ENCODE data around the gene USP51. TPM values are rescaled to one million over a fixed set of nuclear protein-coding genes. Genes with fewer than 3 reads are reported as not detected.
"Not testable (repeated sequence)": the region's sequence is repeated elsewhere in the genome, so short reads cannot be mapped to it uniquely, and the experiment has no call there.

Gene USP51
- total and polyA plus RNA-seq, 4 donors = 0.70 to 10.2 (median 2.9) TPM

DNA sequence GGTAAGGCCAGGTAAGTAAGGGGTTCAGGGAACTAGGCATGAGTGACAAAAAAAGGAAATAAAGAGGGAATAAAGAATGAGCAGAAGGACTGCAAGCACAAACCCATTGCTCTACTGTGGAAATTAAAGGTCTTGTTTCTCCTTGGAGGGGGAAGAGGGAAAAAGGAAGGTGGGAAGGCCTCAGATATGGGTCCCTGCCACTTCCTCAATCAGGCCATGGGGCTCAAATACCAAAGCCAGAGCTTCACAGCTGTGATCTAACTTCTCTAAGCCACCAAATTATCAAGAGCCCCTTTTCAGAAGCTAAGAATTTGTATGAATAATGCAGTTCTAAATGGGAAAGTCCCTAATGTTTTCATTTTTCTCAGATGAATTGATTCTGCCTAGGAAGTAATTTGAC lies 4.7 kb downstream of the USP51 start:
- peaks cover 0 to 2% (median 0%) of the 10 kb centered on the region in 4 donors for H3K36me3 ChIP-seq (ENCODE audit: control insufficient read depth in 4 of 4, insufficient read depth in 4 of 4, low read length in 4 of 4)
- peaks cover 0 to 6% (median 2%) of the 10 kb centered on the region in 3 donors for H3K27me3 ChIP-seq (ENCODE audit: control insufficient read depth in 3 of 3, insufficient read depth in 3 of 3, low read length in 2 of 3)
- H3K4me3 ChIP-seq = no peak overlapping the region
- H3K9ac ChIP-seq (ENCODE audit: insufficient read depth in 1 of 2, low read length in 2 of 2) = no peak overlapping the region
- TF ChIP-seq, protein P1, sequence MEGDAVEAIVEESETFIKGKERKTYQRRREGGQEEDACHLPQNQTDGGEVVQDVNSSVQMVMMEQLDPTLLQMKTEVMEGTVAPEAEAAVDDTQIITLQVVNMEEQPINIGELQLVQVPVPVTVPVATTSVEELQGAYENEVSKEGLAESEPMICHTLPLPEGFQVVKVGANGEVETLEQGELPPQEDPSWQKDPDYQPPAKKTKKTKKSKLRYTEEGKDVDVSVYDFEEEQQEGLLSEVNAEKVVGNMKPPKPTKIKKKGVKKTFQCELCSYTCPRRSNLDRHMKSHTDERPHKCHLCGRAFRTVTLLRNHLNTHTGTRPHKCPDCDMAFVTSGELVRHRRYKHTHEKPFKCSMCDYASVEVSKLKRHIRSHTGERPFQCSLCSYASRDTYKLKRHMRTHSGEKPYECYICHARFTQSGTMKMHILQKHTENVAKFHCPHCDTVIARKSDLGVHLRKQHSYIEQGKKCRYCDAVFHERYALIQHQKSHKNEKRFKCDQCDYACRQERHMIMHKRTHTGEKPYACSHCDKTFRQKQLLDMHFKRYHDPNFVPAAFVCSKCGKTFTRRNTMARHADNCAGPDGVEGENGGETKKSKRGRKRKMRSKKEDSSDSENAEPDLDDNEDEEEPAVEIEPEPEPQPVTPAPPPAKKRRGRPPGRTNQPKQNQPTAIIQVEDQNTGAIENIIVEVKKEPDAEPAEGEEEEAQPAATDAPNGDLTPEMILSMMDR (IDR thresholded peaks at IDR 0.05; ENCODE audit: control extremely low read depth, extremely low read depth) = no peak
- H3K4me1 ChIP-seq (ENCODE audit: control insufficient read depth in 5 of 5, insufficient read depth in 5 of 5, low read length in 5 of 5) = peaks cover 0 to 7% (median 0%) of the 10 kb centered on the region in 5 donors
- H3K27ac ChIP-seq (ENCODE audit: low read depth in 1 of 2, low read length in 1 of 2) = no peak overlapping the region
- H3K9me3 ChIP-seq (ENCODE audit: control insufficient read depth in 4 of 4, insufficient read depth in 3 of 4, low read length in 3 of 4) = no peaks in the 10 kb centered on the region
- ATAC-seq (ENCODE audit: insufficient read depth, low FRiP score) (no peak), DNase-seq (no peak)

DNA sequence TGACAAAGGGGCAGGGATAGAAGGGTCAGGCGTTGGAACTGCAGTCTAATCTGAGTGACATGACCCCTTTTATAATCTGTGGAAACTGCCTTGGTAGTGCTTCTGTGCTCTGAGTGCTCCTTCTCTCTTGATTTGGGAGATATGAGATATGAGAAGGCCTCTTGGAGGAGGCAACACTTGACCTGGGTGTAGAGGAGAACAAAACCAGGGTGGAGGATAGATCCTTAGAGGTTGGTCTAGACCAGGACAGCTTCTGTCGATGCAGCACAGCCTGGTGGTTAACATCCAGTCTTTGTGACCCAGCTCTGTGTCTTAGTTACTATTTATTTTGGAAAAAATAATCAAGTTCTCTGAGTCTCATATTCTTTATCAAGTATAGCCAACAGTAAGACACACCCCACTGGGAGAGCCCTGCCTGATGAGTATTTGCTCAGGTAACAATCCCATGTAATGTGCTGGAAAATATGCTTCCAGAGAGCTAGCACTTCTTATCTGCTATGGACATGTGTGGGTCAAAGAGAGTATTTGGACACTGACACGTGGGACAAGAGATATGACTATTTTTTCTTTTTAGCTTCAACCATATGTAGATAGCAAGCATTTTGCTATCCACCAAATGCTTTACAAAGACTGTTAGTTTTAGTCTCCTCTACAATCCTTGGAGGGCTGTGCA lies 9.1 kb downstream of the USP51 start:
- Histone ChIP-seq H3K9me3 (ENCODE audit: control insufficient read depth in 4 of 4, insufficient read depth in 3 of 4, low read length in 3 of 4) (no peaks in the 10 kb centered on the region), H3K9ac (ENCODE audit: insufficient read depth in 1 of 2, low read length in 2 of 2) (no peak overlapping the region), H3K27me3 (ENCODE audit: control insufficient read depth in 3 of 3, insufficient read depth in 3 of 3, low read length in 2 of 3) (peaks cover 0 to 6% (median 2%) of the 10 kb centered on the region in 3 donors), H3K4me3 (no peak overlapping the region), H3K4me1 (ENCODE audit: control insufficient read depth in 5 of 5, insufficient read depth in 5 of 5, low read length in 5 of 5) (no peaks in the 10 kb centered on the region), H3K27ac (ENCODE audit: low read depth in 1 of 2, low read length in 1 of 2) (no peak overlapping the region), H3K36me3 (ENCODE audit: control insufficient read depth in 4 of 4, insufficient read depth in 4 of 4, low read length in 4 of 4) (no peaks in the 10 kb centered on the region)
- ATAC-seq (ENCODE audit: insufficient read depth, low FRiP score) (no peak), DNase-seq (no peak)
- TF ChIP-seq, protein P1 (IDR thresholded peaks at IDR 0.05; ENCODE audit: control extremely low read depth, extremely low read depth) = no peak
- 50 to 74% methylated on average over 3 of the region's 3 CpGs for WGBS, 2 donors

DNA sequence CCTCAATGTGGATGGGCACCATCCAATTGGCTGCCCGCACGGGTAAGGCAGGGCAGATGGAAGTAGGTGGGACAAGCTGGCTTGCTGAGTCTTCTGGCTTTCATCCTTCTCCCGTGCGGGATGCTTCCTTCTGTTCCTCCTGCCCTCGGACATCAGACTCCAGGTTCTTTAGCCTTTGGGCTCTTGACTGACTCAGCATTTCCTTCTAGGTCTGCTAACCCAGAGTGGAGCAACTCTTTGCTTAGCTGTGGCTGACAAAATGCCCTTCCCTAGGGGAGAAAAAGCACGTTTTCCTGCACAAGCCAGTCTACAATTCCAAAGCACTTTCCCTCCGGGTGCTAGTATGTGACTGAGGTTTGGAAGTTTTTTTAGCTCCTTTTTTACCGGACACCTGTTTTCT lies 9.7 kb downstream of the USP51 start:
- not testable (repeated sequence) for H3K9ac ChIP-seq (ENCODE audit: insufficient read depth in 1 of 2, low read length in 2 of 2); DNase-seq; H3K36me3 ChIP-seq (ENCODE audit: control insufficient read depth in 4 of 4, insufficient read depth in 4 of 4, low read length in 4 of 4); H3K27me3 ChIP-seq (ENCODE audit: control insufficient read depth in 3 of 3, insufficient read depth in 3 of 3, low read length in 2 of 3); H3K9me3 ChIP-seq (ENCODE audit: control insufficient read depth in 4 of 4, insufficient read depth in 3 of 4, low read length in 3 of 4); ATAC-seq (ENCODE audit: insufficient read depth, low FRiP score); H3K4me1 ChIP-seq (ENCODE audit: control insufficient read depth in 5 of 5, insufficient read depth in 5 of 5, low read length in 5 of 5); H3K27ac ChIP-seq (ENCODE audit: low read depth in 1 of 2, low read length in 1 of 2); H3K4me3 ChIP-seq
- WGBS, 2 donors = 64 to 76% methylated on average over 4 to 6 of the region's 8 CpGs

DNA sequence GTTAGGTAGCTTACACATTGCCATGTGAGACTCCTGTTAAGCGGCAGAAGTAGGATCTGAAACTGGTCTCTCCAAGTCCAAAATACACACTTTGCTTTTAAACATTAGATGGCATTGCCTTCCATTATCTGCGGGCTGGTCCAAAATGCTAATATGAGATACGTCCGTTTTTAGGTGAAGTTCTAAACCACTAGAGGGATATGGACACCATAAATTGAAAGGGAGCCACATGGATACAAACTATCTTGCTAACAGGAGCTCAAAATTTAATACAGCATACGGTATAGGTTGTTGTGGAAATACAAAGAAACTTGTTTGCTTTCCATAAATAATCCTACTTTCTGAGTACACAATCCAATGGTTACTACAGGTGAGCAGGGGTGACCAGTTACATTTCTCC lies 23.9 kb downstream of the USP51 start:
- ATAC-seq (ENCODE audit: insufficient read depth, low FRiP score); DNase-seq; H3K4me3 ChIP-seq; H3K27ac ChIP-seq (ENCODE audit: low read depth in 1 of 2, low read length in 1 of 2); H3K4me1 ChIP-seq (ENCODE audit: control insufficient read depth in 5 of 5, insufficient read depth in 5 of 5, low read length in 5 of 5); H3K9me3 ChIP-seq (ENCODE audit: control insufficient read depth in 4 of 4, insufficient read depth in 3 of 4, low read length in 3 of 4); H3K27me3 ChIP-seq (ENCODE audit: control insufficient read depth in 3 of 3, insufficient read depth in 3 of 3, low read length in 2 of 3); H3K9ac ChIP-seq (ENCODE audit: insufficient read depth in 1 of 2, low read length in 2 of 2); H3K36me3 ChIP-seq (ENCODE audit: control insufficient read depth in 4 of 4, insufficient read depth in 4 of 4, low read length in 4 of 4): not testable (repeated sequence)
- WGBS, 2 donors = no CpG with 5 or more reads among the region's 5 CpGs

DNA sequence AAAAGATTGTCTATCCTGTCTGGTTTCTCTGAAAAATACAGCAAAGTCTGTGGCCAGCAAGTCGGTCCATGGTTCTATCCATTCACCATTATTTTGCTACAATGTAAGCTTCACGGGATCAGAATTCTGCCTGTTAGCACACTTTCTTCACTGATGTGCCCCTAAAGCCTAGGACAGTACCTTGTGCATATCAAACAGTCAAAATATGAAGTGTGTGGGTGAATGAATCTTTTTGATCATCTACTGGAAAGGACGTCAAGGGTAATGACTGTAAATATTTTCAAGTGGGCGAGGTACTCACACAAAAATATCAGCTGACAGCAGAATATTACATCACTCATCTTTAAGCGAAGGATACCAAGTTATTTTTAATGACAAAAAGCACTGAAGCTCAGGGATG lies 24.5 kb downstream of the USP51 start:
- not testable (repeated sequence) for H3K9ac ChIP-seq (ENCODE audit: insufficient read depth in 1 of 2, low read length in 2 of 2); H3K27me3 ChIP-seq (ENCODE audit: control insufficient read depth in 3 of 3, insufficient read depth in 3 of 3, low read length in 2 of 3); H3K27ac ChIP-seq (ENCODE audit: low read depth in 1 of 2, low read length in 1 of 2); H3K4me3 ChIP-seq; DNase-seq; H3K36me3 ChIP-seq (ENCODE audit: control insufficient read depth in 4 of 4, insufficient read depth in 4 of 4, low read length in 4 of 4); H3K9me3 ChIP-seq (ENCODE audit: control insufficient read depth in 4 of 4, insufficient read depth in 3 of 4, low read length in 3 of 4); ATAC-seq (ENCODE audit: insufficient read depth, low FRiP score); H3K4me1 ChIP-seq (ENCODE audit: control insufficient read depth in 5 of 5, insufficient read depth in 5 of 5, low read length in 5 of 5)
- no CpG with 5 or more reads among the region's 5 CpGs for WGBS, 2 donors

DNA sequence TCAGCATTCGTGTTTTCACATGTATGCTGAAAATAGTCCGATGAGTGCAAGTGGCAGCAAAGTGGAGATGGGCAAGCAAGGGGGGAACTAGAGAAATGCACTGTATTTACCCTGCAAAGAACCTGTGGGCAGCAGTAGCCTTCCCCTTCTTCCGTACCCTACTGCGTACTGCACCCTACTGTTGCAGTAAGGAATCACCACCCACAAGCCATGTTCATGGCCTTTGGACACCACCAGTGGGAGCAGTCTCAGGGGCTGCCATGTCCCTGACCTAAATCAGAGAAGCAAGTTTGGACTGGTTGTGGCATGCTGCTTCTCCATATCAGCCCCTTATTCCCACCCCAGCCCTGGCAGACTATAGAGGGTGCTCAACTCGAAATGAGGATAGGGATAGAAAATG lies 25.6 kb downstream of the USP51 start:
- not testable (repeated sequence) for ATAC-seq (ENCODE audit: insufficient read depth, low FRiP score); H3K27me3 ChIP-seq (ENCODE audit: control insufficient read depth in 3 of 3, insufficient read depth in 3 of 3, low read length in 2 of 3); H3K27ac ChIP-seq (ENCODE audit: low read depth in 1 of 2, low read length in 1 of 2); H3K36me3 ChIP-seq (ENCODE audit: control insufficient read depth in 4 of 4, insufficient read depth in 4 of 4, low read length in 4 of 4); H3K9ac ChIP-seq (ENCODE audit: insufficient read depth in 1 of 2, low read length in 2 of 2); H3K4me1 ChIP-seq (ENCODE audit: control insufficient read depth in 5 of 5, insufficient read depth in 5 of 5, low read length in 5 of 5); H3K9me3 ChIP-seq (ENCODE audit: control insufficient read depth in 4 of 4, insufficient read depth in 3 of 4, low read length in 3 of 4); DNase-seq; H3K4me3 ChIP-seq
- WGBS, 2 donors = no CpG with 5 or more reads among the region's 5 CpGs

DNA sequence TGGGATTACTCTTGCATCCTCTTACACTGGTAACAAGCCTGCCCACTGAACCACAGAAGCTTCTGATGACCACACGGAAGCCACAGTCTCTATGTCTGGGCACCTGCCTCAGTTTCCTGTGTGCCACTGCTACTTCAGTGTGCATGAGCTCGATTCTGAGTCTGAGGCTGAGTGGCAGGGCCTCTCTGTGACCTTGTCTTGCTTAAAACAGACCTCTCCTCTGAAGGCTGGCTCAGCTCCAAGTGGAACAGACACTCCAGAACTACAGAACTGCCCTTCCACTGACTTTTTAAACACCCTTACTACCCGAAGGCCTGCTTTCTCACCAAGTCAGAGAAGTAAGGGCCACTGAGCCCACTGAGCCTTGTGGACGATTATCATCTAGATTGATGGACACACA lies 29.7 kb downstream of the USP51 start:
- H3K36me3 ChIP-seq (ENCODE audit: control insufficient read depth in 4 of 4, insufficient read depth in 4 of 4, low read length in 4 of 4); ATAC-seq (ENCODE audit: insufficient read depth, low FRiP score); H3K4me3 ChIP-seq; H3K4me1 ChIP-seq (ENCODE audit: control insufficient read depth in 5 of 5, insufficient read depth in 5 of 5, low read length in 5 of 5); DNase-seq; H3K27me3 ChIP-seq (ENCODE audit: control insufficient read depth in 3 of 3, insufficient read depth in 3 of 3, low read length in 2 of 3); H3K27ac ChIP-seq (ENCODE audit: low read depth in 1 of 2, low read length in 1 of 2); H3K9ac ChIP-seq (ENCODE audit: insufficient read depth in 1 of 2, low read length in 2 of 2); H3K9me3 ChIP-seq (ENCODE audit: control insufficient read depth in 4 of 4, insufficient read depth in 3 of 4, low read length in 3 of 4): not testable (repeated sequence)
- WGBS, 2 donors = no CpG with 5 or more reads among the region's 4 CpGs
